GM18502 (cell line): ENCODE measurements around the gene MAPK1.
"Not testable (repeated sequence)": the region's sequence is repeated elsewhere in the genome, so short reads cannot be mapped to it uniquely, and the experiment has no call there.

Experiments used
- ATAC-seq: cut with Tn5 transposase; IDR thresholded peaks from one replicate; pipeline ENCODE4 v1.9.1; 2021; ENCODE audit warnings: mild to moderate bottlenecking; ENCODE audit not compliant: unreplicated experiment, poor library complexity

Gene MAPK1

DNA sequence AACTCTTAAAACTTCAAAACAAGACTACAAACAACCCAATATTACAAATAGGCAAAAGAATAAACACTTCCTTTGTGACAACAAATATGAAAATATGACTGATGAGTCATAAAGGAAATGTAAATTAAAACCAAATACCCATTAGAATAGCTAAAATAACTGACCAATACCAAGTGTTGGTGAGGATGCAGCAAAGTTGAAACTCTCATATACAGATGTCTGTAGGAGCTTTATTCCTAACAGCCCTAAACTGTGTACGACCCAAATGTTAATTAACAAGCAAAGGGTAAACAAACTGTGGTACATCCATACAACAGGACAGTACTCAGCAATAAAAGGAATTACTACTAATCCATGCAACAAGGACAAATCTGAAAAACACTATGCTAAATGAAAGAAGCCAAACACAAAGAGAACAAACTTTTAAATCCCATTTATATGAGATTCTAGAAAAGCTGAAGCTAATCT lies 43.0 kb downstream of the MAPK1 start:
- no peak for ATAC-seq

DNA sequence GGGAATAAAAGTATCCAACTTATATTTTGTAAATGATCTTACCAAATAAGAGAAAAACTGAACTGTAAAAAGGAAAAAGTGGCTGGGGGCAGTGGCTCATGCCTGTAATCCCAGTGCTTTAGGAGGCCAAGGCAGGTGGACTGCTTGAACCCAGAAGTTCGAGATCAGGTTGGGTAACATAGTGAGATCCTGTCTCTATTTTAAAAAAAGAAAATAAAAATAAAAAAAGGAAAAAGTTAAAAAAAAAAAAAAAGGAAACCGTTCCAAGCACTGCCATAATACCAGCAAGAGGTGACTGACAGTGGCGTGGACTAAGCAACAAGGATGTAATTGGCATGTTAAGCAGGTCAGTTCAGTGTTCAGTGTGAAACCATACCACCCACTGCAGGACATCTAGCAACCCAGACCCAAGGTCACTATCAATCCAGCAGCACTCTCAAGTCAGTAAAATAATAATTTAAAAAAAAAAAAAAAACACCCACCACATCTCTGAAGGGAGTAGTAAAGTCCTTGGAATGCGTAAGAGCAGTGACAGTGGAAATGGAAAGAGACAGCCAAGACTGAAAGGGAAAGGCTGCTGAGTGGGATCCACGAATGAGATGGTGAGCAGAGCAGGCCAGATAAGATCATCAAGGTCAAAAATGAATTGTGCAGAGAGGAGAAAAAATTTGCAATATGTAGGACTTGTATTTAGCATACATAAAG lies 43.6 kb downstream of the MAPK1 start:
- ATAC-seq: no peak

DNA sequence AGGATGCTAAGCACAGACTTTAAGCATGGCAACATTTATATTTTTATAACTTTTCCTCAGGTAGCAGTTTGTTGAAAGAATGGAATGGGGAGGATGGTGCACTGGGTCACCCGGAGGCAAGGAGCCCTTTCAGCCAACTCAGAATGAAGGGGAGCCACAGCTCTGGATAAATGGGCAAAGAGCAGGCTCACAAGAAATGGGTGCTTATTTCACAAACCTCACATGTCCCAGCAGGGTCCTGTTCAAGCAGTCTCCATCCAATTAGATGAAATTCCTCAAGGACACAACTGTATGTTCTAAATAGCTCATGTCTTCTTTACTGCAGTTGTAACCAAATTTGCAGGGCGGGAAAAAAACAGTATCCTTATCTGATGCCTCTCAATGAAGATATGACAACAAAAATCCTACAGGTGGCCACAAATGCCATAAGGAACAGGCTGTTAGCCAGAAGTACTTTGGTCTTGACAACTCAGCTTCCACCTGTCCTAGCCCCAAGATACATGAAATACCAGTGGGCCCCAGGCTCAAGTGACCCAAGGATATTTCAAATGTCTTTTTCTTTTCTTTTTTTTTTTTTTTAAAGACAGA lies 48.2 kb downstream of the MAPK1 start:
- ATAC-seq: no peak

DNA sequence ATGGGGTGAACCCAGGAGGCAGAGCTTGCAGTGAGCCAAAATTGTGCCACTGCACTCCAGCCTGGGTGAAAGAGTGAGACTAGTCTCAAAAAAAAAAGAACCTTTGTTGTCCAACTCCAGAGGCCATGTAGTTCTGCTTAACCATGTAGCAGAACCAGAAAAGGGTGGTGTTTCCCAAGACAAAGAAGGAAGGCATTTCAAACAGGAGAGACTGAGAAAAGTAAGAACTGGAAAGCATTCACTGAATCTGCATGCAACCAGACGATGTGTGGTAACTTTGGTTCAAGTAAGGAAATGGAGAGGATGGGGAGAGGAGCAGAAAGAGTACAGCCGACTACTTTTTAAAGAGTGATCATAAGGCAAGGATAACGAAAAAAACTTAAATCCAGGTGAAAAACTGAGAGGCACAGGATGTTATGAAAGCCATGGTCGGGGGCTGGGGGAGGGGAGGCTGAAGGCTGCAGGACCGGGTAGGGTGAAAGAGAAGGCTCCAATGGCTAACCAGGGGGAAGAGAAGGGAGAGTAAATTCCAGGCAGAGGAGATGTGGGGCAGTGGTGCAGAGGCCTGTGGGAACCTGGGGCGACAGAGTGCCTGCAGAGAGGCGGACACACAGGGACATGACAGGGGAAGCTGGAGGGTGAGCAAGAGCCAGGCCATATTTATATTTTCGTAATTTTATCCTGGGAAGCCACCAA lies 48.8 kb downstream of the MAPK1 start:
- ATAC-seq: no peak

DNA sequence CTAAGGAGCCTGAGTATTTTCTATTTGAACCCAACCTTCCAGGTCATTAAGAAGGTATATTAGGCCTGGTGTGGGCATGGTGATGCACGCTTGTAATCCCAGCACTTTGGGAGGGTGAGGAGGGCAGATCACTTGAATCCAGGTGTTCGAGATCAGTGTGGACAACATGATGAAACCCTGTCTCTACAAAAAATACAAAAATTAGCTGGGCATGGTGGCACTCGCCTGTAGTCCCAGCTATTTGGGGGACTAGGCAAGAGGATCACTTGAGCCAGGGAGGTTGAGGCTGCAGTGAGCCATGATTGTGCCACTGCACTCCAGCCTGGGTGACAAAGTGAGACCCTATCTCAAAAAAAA lies 50.0 kb downstream of the MAPK1 start:
- ATAC-seq: not testable (repeated sequence)

DNA sequence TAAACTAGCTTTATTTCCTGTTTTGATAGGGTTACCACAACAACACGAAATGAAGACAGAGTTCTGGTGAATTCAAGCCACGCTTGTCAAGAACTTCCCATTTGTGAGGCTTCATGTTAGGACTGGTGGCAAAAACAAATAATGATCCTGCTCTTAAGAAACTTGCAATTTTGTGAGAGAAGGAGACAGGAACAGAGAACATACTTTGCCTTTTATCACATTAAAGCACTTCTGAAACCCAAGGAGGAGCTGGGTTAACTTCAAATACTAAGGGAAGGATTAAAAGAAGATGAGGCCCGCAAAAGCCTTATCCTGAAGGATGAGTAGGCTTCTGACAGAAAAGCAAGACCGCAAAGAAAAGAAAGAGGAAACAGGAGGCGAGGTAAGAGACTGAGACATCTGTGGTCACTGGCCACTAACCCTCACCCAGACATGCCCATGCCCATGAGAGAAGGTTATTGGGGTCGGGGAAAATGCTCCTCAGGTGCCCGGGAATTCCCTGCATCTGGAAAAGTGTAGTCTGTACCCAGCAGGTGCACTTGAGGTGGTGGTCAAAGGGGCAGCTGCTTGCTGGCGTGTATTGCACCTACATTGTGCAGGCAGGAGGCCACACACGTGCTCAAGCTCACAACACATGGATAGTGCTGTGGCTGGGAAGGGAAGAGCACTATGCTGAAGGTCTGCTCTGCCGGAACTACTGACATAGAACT lies 50.5 kb downstream of the MAPK1 start:
- no peak for ATAC-seq

DNA sequence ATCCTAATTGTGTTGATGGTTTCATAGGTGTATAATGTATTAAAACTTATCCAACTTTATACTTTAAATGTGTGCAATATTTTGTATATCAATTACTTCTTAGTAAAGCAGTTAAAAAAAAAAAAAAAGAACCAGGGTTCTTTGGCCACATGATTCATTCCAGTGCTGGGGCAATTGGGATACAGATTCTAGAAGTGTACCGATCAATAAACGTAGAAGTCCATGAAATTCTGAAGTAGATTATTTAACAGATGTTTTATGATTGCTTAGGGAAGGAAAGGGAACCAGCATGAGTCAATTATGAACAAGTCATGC lies 51.0 kb downstream of the MAPK1 start:
- ATAC-seq: no peak

DNA sequence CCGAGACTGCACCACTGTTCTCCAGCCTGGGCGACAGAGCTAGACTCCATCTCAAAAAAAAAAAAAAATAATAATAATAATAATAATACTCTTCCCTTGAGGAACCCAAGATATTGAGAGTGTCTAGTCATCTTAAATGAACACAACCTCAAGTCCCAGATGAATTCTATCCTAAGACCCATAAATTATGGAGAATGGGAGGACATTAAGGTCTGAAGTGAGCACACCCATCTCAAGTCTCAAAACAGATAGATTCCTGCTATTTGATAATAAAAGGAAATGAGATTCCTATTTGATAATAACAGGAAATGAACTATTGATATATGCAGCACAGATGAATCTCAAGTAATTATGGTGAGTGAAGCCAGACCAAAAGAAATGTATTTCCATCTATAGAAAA lies 51.5 kb downstream of the MAPK1 start:
- no peak for ATAC-seq

DNA sequence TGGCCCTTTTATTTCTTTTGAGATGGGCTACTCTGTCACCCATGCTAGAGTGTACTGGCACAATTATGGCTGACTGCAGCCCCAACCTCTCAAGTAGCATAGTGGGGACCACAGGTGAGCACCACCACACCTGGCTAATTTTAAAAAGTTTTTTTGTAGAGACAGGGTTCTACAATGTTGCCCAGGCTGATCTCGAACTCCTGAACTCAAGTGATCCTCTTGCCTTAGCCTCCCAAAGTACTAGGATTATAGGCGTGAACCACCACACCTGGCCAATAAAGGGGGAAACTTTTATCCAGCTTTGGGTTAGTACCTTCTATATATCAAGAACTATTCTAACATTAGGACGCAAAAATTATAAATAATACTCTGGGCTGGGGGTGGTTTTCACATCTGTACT lies 52.1 kb downstream of the MAPK1 start:
- ATAC-seq: no peak

DNA sequence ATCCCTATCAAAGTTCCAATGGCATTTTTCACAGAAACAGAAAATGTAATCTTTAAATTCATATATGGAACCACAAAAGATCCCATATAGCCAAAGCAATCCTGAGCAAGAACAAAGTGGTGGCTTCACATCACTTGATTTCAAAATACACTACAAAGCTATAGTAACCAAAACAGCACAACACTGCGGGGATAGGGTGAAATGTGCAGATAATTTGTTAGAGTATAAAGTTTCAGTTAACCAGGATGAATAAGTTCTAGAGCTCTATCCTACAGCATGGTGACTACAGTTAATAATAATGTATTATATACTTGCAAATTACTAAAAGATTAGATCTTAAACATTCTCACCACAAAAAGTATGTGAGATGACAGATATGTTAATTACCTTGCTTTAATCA lies 55.5 kb downstream of the MAPK1 start:
- ATAC-seq: no peak

DNA sequence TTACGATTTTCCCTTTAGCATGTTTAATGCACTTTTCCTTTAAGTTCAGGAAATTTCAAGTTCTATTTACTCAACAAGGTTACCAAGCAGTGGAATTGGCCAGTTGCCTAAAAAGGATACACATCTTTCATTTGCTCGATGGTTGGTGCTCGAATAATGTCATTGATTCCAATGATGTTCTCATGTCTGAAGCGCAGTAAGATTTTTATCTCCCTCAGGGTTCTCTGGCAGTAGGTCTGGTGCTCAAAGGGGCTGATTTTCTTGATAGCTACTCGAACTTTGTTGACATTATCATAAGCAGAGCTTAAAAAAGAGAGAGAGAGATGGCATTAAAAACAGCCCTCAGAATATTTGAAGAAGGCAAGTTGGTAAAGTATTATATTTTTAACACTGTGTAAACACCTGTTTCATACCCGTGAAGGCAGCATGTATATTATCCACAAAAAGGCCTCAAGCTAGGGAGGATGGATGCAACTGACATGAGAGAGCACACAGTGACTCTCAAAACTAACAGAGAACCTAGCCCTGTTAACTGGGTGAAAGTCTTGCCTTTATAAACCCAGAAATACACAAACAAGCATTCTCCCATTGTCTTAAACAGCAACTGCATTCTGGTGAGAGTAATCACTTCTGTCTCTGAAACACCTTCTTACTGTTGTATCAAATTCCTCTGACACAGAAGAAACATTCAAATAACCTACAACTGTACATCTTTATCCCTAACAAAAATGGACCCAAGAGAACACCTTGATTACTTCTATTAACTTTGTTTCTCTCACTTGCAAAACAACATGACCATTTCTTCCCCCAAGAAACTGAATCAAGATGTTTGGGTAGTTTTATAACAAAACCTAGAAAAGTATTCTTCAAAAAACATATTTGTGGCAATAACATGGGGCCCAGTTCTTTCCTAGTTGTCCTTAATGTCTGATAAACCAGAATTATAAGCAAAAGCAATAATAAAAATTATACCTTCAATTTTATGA lies 59.6 kb downstream of the MAPK1 start:
- no peak for ATAC-seq

DNA sequence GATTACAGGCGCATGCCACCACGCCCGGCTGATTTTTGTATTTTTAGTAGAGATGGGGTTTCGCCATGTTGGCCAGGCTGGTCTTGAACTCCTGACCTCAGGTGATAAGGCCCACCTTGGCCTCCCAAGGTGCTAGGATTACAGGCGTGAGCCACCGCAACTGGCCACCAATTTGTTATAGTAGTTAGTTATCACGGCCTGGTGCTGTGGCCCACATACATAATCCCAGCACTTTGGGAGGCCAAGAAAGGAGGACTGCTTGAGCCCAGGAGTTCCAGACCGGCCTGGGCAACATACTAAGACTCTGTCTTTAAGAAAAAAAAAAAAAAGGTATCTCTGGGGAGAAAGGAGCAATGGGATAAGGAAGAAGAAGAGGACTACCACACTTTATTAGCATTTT lies 62.1 kb downstream of the MAPK1 start:
- not testable (repeated sequence) for ATAC-seq

DNA sequence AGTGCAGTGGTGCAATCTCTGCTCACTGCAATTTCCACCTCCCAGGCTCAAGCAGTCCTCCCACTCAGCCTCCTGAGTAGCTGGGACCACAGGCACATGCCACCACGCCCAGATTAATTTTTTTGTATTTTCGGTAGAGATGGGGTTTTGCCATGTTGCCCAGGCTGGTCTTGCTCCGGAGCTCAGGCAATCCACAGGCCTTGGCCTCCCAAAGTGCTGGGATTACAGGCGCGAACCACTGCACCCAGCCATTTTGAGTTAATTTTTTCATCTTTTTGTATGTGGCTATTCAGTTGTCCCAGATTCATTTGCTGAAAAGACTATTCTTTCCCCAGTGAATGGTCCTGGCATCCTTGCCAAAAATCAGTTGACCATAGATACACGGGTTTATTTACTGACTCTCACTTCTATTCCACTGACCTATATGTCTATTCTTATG lies 63.6 kb downstream of the MAPK1 start:
- no peak for ATAC-seq

DNA sequence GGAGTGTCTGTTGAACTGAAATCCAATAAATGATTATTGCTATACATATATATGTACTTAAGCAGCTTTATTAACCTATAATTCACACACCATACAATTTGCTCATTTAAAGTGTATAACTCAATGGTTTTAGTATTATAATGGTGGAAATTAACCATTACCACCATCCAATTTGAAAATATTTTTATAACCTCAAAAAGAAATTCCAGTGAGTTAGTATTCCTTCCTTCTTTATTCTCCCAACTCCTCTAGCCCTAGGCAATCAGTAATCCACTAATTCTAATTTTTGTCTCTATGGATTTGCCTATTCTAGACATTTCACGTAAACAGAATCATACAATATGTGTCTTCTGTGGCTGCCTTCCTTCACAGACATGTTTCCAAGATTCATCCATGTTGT lies 64.8 kb downstream of the MAPK1 start:
- no peak for ATAC-seq

DNA sequence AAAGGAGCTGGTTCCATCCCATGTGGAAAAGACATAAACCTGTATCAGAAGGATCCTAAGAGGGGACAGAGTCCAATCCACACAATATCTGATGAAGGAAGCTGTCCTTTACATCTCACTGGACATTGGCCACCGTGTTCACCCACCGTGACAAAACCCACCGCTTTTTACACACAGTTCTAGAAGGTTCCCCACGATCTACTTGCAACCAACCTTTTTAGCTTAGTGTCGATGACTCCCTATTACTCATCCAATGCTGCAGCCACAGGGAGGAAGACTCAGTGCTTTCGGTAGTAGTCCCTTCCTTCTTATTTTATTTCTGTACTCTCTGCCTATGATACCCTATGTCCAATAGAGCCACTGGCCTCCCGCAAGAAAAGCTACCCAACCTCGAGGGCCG lies 65.4 kb downstream of the MAPK1 start:
- no peak for ATAC-seq

DNA sequence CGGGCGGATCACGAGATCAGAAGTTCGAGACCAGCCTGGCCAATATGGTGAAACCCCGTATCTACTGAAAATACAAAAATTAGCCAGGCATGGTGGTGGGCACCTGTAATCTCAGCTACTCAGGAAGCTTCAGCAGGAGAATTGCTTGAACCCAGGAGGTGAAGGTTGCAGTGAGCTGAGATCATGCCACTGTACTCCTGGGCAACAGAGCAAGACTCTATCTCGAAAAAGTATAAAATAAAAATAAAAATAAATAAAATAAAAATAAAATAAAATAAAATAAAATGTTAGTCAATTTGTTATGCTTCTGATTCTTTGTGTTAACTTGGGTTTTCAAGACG lies 66.2 kb downstream of the MAPK1 start:
- not testable (repeated sequence) for ATAC-seq

DNA sequence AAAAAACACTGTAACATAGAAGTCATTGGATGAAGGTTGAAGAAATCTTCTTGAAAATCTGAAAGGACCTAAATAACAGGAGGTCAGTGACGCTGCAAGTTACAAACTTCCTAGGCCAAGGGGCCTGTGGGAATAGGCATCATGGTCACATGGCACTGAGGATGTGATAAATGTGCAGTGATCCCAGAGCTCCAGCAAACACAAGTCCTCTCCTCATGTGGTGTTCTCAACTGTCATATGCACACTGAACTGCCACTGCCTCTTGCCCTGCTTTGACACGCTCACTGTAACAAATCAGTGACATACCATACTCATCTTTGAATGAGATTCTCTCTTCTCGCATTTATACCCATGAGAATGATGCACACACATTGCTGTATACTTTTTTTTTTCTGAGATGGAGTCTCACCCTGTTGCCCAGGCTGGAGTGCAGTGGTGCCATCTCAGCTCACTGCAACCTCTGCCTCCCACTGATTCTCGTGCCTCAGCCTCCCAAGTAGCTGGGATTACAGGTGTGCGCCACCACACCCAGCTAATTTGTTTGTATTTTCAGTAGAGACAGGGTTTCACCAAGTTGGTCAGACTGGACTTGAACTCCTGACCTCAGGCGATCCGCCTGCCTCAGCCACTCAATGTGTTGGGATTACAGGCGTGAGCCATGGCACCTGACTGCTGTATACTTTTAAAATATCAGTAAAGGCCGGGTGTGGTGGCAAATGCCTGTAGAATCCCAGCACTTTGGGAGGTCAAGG lies 66.7 kb downstream of the MAPK1 start:
- no peak for ATAC-seq

DNA sequence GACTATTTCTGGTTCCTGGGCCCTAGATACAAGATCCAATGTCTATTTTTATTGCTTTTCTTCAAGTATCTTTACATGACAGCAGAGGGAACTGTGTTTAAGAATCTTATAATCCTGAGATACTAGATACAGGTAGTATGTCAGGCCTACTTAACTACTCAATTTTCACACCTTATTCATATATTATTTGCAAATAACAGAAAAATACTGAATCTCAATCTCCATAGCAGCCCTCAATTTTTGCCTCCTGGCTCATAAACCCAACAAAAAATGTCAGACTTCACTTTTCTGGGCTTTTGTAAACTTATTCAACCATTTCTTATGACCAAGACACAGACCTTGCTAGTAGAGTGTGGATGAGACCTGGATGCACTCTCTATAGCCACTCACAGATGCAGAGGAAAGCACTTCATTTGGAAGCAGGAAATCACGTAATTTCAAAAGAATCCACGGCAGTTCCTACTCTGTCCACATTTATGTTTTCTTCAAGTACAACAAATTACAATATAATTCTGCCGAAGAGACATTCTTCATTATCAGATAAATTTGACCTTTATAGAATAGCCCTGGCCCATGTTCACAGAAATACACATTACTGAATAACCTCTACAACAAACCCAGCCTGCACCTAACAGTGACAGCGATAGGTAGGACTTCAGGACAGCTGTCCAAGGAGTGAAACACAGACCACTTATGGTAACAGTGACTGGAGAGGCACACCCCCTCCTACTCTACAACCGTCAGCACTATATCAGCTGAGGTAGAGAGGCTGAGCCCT lies 69.8 kb downstream of the MAPK1 start:
- no peak for ATAC-seq

DNA sequence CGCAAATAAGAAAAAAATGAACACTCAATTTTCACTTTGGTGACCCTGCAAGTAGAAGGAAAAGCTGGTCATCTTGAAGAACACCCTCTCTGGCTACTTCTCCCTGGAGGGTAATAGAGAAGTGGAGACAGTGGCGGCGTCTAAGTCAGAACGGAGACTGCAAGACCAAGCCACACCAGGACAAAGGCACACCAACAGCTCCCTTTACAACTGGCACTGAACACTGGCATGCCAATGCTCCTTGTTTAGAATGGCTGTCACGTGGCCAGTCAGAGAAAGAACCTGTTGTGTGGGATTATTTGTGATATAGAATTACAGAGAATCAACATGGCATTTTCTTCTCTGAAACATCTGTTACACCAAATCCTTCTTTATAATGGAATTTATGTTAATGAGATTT lies 70.6 kb downstream of the MAPK1 start:
- ATAC-seq: no peak
